Sigmoid colon (tissue), 7 donors: ENCODE results near the gene PARP12. TPM values are rescaled to one million over a fixed set of nuclear protein-coding genes. Genes with fewer than 3 reads are reported as not detected.

Experiments used
- DNase-seq: peaks from one replicate; pipeline ENCODE4 v3.0.0-alpha.2; 2019
- H3K27ac ChIP-seq, 4 donors: fragments of 200-600 bp; sonication (generic); one replicate each; pipeline ENCODE4 v1.5.1; 2016 to 2019; ENCODE audit warnings: mild to moderate bottlenecking in 1 of 4
- H3K27me3 ChIP-seq, 3 donors: fragments of 200-600 bp; sonication (generic); one replicate each; pipeline ENCODE4 v1.5.1; 2019; ENCODE audit warnings: mild to moderate bottlenecking in 1 of 3
- H3K36me3 ChIP-seq, 4 donors: fragments of 200-600 bp; sonication (generic); one replicate each; pipeline ENCODE4 v1.5.1; 2016 to 2019
- H3K4me1 ChIP-seq, 4 donors: fragments of 200-600 bp; sonication (generic); one replicate each; pipeline ENCODE4 v1.5.1; 2017 to 2019
- H3K4me3 ChIP-seq, 4 donors: fragments of 200-600 bp; sonication (generic); one replicate each; pipeline ENCODE4 v1.5.1; 2017 to 2019; ENCODE audit warnings: mild to moderate bottlenecking in 2 of 4, moderate library complexity in 1 of 4
- H3K9me3 ChIP-seq, 4 donors: fragments of 200-600 bp in 3 of 4; sonication (generic) in 3 of 4; one replicate each; pipeline versions ENCODE4 v1.5.1 to v1.6.1; 2013 to 2019
- CTCF ChIP-seq, 4 experiments: fragments of 450-650 bp in 3 of 4; fragments of 200-600 bp in 1 of 4; IDR thresholded peaks; one replicate each; pipeline ENCODE4 v1.5.1; 2016 to 2019; ENCODE audit warnings: antibody characterized with exemption in 4 of 4, mild to moderate bottlenecking in 3 of 4, moderate library complexity in 2 of 4
- EP300 ChIP-seq, 4 donors: sonication (generic); formaldehyde crosslinking; IDR thresholded peaks; one replicate each; pipeline ENCODE4 v1.6.1; 2017; ENCODE audit warnings: antibody characterized with exemption in 4 of 4
- POLR2A ChIP-seq, 2 donors: fragments of 450-650 bp; IDR thresholded peaks; one replicate each; pipeline ENCODE4 v1.6.1; 2016; ENCODE audit warnings: antibody characterized with exemption in 2 of 2, mild to moderate bottlenecking in 2 of 2, moderate library complexity in 2 of 2
- POLR2AphosphoS5 ChIP-seq, 4 donors: sonication (generic); formaldehyde crosslinking; IDR thresholded peaks; one replicate each; pipeline ENCODE4 v1.6.1; 2017; ENCODE audit warnings: antibody characterized with exemption in 4 of 4
- WGBS, 2 donors: extraction: QIAGEN DNeasy Blood & Tissue Kit; methylation state at CpG; one replicate each; pipeline ENCODE4 v1.1.7; 2013; 5-methylcytosine and 5-hydroxymethylcytosine counted together
- intact Hi-C: fragments of 100-400 bp; cut with DNase I; formaldehyde crosslinking; loops from one replicate; pipeline ENCODE4 v1.15.1; 2023
- polyA plus RNA-seq, 3 donors: library from polyadenylated mRNA; stranded (reverse); fragments of 200-250 nt; gene quantifications; one replicate each; pipeline ENCODE4 v1.2.3, GENCODE V29; 2013
- total RNA-seq, 4 donors: library from RNA; depleted of rRNA; stranded (reverse); fragments of >200 nt; gene quantifications; one replicate each; pipeline ENCODE4 v1.1.0, GENCODE V29; 2016
- donor health status: healthy with polysubstance abuse.
- donor health status: Bipolar disorder and iron deficiency.
- donor health status: healthy.

PARP12 gene
- total and polyA plus RNA-seq, 7 donors: 20.6 to 49.5 (median 29.9) TPM

DNA sequence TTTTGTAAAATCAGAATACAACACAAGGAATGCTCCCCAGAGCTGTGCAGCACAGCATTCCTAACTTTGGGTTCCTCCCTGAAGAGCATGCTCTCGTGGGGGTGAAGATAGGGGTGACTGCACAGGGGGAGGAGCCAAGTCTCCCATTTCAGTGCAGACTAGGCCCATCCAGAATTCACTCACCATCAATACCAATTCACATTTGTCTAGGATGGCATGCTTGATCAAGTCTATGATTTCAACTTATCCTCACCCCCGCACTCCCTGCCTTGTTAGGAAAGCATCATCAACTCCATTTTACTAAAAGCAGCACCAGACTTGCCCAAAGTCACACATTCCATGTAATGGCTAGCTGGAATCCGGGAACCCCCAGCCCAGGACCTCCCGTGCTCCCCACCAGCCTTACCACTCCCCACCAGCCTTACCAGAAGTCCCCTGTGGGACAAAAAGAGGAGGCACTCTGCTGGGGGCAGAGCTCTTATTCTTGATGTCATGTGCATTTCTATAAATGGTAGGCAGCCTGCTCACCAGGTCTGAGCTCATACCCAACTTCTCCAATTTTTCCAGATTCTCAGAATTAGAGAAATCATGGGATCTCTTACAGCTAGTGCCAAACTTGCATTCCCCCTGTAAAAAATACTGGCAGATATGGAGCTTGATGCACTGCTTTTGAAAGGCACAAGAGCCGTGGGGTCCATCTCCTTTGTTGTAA, 6.2 kb downstream of the PARP12 start:
- peaks cover 0 to 25% (median 17%) of the 10 kb centered on the region in 4 donors for H3K4me1 ChIP-seq
- H3K4me3 ChIP-seq: no peak overlapping the region
- no peaks in the 10 kb centered on the region for H3K27me3 ChIP-seq
- peaks cover 0 to 18% (median 0%) of the 10 kb centered on the region in 4 donors for H3K36me3 ChIP-seq
- H3K27ac ChIP-seq: no peak overlapping the region
- DNase-seq: no peak
- intact Hi-C loops: no loop called here
- TF ChIP-seq CTCF (IDR thresholded peaks at IDR 0.05) (no peak), EP300 (IDR thresholded peaks at IDR 0.05) (no peak), POLR2A (IDR thresholded peaks at IDR 0.05) (no peak), POLR2AphosphoS5 (IDR thresholded peaks at IDR 0.05) (no peak)
- no peaks in the 10 kb centered on the region for H3K9me3 ChIP-seq
- WGBS, 2 donors: 95 to 96% methylated on average over 5 of the region's 5 CpGs

DNA sequence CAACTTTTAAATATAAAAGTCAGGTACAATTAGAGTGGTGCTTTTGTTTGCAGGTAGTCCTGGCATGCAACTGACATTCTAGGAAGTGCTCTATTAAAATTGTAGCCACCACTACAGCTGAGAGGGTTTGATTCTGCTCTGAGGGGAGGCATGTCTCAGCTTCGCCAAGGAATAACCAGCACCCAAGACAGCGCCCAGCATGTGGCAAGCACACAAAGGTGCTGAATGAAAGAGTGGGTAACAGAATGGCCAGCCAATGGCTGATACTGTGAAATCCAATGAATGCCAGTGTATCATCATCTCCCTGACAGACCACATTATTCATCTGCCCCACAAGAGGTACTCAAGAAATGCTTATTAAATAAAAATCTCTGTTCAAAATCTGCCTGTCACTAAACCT, 6.9 kb downstream of the PARP12 start:
- no peaks in the 10 kb centered on the region for H3K27me3 ChIP-seq
- H3K4me3 ChIP-seq: no peak overlapping the region
- peaks cover 0 to 18% (median 0%) of the 10 kb centered on the region in 4 donors for H3K36me3 ChIP-seq
- TF ChIP-seq POLR2A (IDR thresholded peaks at IDR 0.05) (no peak), EP300 (IDR thresholded peaks at IDR 0.05) (no peak), POLR2AphosphoS5 (IDR thresholded peaks at IDR 0.05) (no peak), CTCF (IDR thresholded peaks at IDR 0.05) (no peak)
- intact Hi-C loops: no loop called here
- H3K4me1 ChIP-seq: peaks cover 0 to 18% (median 13%) of the 10 kb centered on the region in 4 donors
- no peaks in the 10 kb centered on the region for H3K9me3 ChIP-seq
- 96 to 100% methylated on average over 2 of the region's 2 CpGs for WGBS, 2 donors
- H3K27ac ChIP-seq: no peak overlapping the region
- no peak for DNase-seq

- TF ChIP-seq POLR2AphosphoS5 (IDR thresholded peaks at IDR 0.05): no peak
- no peak for TF ChIP-seq POLR2A (IDR thresholded peaks at IDR 0.05)
- TF ChIP-seq EP300 (IDR thresholded peaks at IDR 0.05): no peak
- no peak for TF ChIP-seq CTCF (IDR thresholded peaks at IDR 0.05)
- peaks cover 0 to 18% (median 0%) of the 10 kb centered on the region in 4 donors for H3K36me3 ChIP-seq
- H3K9me3 ChIP-seq: no peaks in the 10 kb centered on the region
- H3K4me1 ChIP-seq: peaks cover 0 to 7% (median 5%) of the 10 kb centered on the region in 4 donors
- no peaks in the 10 kb centered on the region for H3K27me3 ChIP-seq
- 91 to 92% methylated on average over 4 of the region's 4 CpGs for WGBS, 2 donors
- no peak overlapping the region for H3K4me3 ChIP-seq
- no peak for DNase-seq
- H3K27ac ChIP-seq: no peak overlapping the region
- intact Hi-C loops: no loop called here
Measured at GRCh38 chr7:140054751-140055150, 8.0 kb downstream of the PARP12 start.

GRCh38 chr7:140053812-140054539, 8.8 kb downstream of the PARP12 start:
- no peaks in the 10 kb centered on the region for H3K27me3 ChIP-seq
- intact Hi-C loops: no loop called here
- H3K9me3 ChIP-seq: no peaks in the 10 kb centered on the region
- WGBS, 2 donors: 58 to 65% methylated on average over 3 of the region's 3 CpGs
- H3K4me1 ChIP-seq: no peaks in the 10 kb centered on the region
- DNase-seq: no peak
- TF ChIP-seq EP300 (IDR thresholded peaks at IDR 0.05) (no peak), POLR2AphosphoS5 (IDR thresholded peaks at IDR 0.05) (no peak), CTCF (IDR thresholded peaks at IDR 0.05) (no peak), POLR2A (IDR thresholded peaks at IDR 0.05) (no peak)
- H3K4me3 ChIP-seq: no peak overlapping the region
- H3K27ac ChIP-seq: no peak overlapping the region
- H3K36me3 ChIP-seq: peaks cover 0 to 18% (median 0%) of the 10 kb centered on the region in 4 donors
